Globus pallidus (tissue), 1 donor: Measurements from ENCODE around the gene KRTAP4-5.
"Not testable (repeated sequence)": the region's sequence is repeated elsewhere in the genome, so short reads cannot be mapped to it uniquely, and the experiment has no call there.

ENCODE experiments used
- DNase-seq: peaks from one replicate; pipeline ENCODE4 v3.0.0-alpha.2; 2015; ENCODE audit warnings: low spot score

Gene KRTAP4-5

DNA sequence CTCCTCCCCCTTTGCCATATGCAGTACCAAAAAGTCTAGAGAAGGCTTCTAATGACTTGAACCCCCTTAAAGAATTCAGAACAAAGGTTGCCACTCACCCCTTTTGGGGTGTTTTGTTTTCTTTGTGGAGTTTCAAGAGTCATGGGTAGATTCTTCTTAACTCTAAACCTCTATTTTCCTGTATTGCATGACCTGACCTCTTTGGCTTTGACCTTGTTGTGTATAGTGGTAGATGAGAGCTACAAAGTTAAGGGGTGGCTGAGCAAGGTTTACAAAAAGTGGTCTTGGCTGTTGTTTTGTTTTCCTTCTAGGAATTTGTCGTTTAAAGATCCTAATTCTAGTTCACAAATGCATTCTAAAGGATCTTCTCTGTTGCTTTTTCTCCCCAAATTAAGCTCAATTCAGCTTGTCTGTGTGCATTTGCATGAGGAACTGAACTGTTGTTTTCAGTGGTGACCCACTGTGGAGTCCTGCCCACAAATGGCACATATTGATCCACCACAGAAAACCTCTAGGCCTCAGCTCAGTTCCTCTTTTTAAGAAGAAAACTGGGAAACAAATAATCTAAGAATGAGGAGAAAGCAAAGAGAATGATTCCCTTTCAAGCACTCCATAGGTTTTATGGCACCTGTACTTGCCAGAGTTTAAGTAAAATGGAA is 40.8 kb downstream of the KRTAP4-5 start:
- DNase-seq, result not testable (repeated sequence)

DNA sequence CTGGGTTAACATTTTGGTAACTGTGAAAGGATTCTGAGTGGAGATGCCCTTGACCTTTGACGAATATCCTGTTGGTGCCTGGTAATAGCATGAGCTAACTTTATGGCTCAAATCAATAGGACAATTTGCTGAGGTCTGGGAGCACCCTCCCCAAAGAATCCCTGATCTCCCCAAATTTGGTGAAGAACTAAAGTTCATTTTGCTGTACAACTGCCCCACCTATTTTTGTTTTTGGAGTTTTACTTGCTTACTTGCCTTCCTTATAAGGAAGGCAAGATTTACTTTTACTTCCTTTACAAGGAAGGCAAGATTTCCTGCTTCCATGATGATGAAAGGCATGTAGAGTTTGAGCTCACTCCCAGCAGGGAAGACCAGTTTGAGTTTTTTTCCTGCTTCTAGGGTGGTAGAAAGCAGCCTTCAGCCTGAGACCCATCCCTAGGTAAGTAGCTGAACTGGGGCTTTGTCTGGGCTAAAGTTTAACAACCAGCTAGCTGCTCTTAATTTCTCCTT is 41.6 kb downstream of the KRTAP4-5 start:
- DNase-seq, result no peak

DNA sequence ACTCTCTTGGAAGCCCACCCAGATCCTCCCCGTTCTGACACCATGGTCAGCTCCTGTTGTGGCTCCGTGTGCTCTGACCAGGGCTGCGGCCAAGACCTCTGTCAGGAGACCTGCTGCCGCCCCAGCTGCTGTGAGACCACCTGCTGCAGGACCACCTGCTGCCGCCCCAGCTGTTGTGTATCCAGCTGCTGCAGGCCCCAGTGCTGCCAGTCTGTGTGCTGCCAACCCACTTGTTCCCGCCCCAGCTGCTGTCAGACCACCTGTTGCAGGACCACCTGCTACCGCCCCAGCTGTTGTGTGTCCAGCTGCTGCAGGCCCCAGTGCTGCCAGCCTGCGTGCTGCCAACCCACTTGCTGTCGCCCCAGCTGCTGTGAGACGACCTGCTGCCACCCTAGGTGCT is 44.3 kb downstream of the KRTAP4-5 start, which contains the start of gene KRTAP4-9:
TSS of gene KRTAP4-9 (plus strand) at position 43 of the 400 bp plus-strand sequence. CDS start at position 43, 0 bp downstream.
- DNase-seq, result not testable (repeated sequence)

DNA sequence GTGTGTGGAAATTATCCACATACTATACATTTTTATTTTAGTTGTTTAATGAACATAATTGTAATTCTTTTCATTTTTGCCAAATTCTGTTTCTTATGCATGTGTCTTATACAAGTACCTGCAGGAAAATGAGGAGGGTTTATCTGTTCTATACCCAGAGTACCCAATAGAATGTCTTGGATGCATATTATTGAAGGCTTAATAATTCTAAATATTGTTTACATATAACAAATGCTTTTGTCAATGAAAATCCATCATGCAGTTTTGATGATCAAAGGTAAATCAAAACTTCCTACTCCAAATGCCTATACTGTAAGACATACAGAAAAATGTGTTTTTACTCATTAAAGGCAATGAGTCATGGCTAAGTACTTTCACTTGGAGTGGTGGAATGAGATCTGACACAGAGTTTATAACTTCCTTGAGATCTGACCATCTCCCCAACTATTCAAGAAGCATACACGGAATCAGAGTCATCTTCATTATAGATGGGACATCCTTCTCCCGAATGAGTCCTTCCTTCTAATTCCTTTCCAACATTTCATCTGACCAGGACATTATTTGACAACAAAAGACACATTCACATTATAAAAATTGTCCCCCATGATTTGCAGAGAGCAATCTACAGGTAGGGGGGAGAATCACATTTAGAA is 45.1 kb downstream of the KRTAP4-5 start:
- DNase-seq, result not testable (repeated sequence)

DNA sequence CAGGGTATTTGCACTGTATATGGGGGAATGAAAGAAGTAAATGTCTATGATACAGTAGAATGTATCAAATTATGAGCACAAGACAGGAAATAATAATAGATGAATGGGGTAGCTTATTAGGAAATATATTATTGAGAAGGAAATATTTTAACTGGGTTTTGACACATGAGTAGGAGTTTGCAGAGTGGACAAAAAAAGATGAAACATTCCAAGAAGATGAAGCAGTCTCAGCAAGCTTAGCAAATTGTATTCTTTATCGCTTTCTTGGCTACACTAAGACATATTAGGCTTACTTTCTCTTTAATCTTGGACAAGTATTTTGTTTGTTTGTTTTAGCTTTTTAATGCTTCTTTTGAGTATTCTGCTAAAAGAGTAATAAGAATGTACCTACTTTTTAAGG is 45.7 kb downstream of the KRTAP4-5 start:
- no peak for DNase-seq

DNA sequence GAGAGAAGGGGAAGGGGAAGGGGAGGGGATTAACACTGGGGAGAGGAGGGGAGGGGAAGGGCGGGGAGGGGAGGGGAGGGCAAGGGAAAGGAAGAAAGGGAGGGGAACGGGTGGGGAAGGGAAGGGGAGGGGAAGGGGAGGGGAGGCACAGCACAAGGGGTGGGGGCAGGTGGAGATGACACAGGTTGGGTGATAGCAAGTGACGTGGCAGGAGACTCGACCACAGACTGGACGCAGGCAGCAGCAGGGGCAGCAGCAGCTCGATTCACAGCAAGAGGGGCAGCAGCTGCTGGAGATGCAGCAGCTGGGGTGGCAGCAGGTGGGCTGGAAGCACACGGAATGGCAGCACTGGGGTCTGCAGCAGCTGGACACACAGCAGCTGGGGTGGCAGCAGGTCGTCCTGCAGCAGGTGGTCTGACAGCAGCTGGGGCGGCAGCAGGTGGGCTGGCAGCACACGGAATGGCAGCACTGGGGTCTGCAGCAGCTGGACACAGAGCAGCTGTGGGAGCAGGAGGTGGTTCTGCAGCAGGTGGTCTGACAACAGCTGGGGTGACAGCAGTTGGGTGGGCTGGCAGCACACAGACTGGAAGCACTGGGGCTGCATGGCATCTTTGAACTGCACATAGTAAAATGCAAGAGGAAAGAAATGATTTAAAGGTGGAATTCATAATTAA is 47.9 kb downstream of the KRTAP4-5 start, which contains the start of gene KRTAP4-16:
TSS of gene KRTAP4-16 (minus strand) at position 624 of the 674 bp plus-strand sequence. CDS start at position 624, 0 bp downstream.
- DNase-seq, result no peak

DNA sequence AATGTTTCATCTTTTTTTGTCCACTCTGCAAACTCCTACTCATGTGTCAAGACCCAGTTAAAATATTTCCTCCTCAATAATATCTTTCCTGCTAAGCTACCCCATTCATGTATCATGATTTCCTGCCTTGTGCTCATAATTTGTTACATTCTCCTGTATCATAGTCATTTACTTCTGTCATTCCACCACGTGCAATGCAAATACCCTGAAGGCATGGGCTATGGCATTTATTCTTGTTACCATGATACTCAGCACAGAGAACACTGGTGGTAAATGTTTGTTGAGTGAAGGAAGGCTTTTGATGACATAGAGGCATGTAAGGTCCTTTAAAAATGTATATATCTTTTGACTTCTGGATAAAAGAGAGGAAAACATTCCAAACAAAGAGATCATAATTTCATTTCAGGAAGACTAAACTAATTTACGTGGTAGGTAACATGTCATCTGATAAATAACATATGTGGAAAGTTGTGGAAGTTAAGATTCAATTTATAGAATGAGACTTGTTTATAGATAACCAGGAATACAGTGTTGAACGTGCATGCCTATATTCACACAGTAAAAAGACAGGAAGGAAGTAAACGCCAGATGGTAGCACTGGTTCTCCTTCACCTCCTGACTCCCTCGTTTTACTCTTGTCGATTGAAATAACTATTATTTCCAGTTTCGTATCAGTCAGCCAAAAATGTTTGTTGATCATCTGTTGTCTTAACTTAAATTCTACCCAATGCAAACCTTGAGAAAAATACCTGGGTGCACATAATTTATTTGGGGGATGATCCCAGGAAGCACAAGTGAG is 49.7 kb downstream of the KRTAP4-5 start:
- not testable (repeated sequence) for DNase-seq
